Stimulated activated effector memory CD8-positive, alpha-beta T cell treated with anti-CD3 and anti-CD28 coated beads, Interleukin-12 subunit alpha, Interleukin-12 subunit beta, amount 100 ng/mL, for 72 hours (primary cell): Measurements from ENCODE around the gene WDR87.

Source experiments
- ATAC-seq: fragments of 150-1000 bp; cut with Tn5 transposase; 2 replicates; pipeline ENCODE4 v1.10.0; 2021
- DNase-seq, 2 donors: peaks; one replicate each; pipeline ENCODE4 v3.0.0; 2021 to 2022; ENCODE audit warnings: low spot score in 2 of 2
- H3K27ac Mint-ChIP-seq: one replicate; pipeline ENCODE4 v1.8.0; 2022; ENCODE audit warnings: mild to moderate bottlenecking, mixed read lengths
- H3K36me3 Mint-ChIP-seq: one replicate; pipeline ENCODE4 v1.8.0; 2022; ENCODE audit warnings: mild to moderate bottlenecking, mixed read lengths
- H3K4me1 Mint-ChIP-seq: one replicate; pipeline ENCODE4 v1.8.0; 2022; ENCODE audit warnings: mixed read lengths
- H3K4me3 Mint-ChIP-seq: one replicate; pipeline ENCODE4 v1.8.0; 2022; ENCODE audit warnings: mild to moderate bottlenecking, mixed read lengths
- H3K9me3 Mint-ChIP-seq: one replicate; pipeline ENCODE4 v1.8.0; 2022; ENCODE audit warnings: mixed read lengths

WDR87 gene

GRCh38 chr19:37909661-37910199 lies 3.3 kb upstream of the WDR87 start:
- Mint-ChIP-seq H3K9me3 (no peaks in the 10 kb centered on the region), H3K36me3 (no peaks in the 10 kb centered on the region), H3K4me1 (peaks cover 30% of the 10 kb centered on the region), H3K4me3 (no peak overlapping the region), H3K27ac (no peak overlapping the region)
- ATAC-seq (no peak), DNase-seq (no peak)

GRCh38 chr19:37907735-37908455 lies 1.5 kb upstream of the WDR87 start:
- no peak overlapping the region for H3K27ac Mint-ChIP-seq

DNA sequence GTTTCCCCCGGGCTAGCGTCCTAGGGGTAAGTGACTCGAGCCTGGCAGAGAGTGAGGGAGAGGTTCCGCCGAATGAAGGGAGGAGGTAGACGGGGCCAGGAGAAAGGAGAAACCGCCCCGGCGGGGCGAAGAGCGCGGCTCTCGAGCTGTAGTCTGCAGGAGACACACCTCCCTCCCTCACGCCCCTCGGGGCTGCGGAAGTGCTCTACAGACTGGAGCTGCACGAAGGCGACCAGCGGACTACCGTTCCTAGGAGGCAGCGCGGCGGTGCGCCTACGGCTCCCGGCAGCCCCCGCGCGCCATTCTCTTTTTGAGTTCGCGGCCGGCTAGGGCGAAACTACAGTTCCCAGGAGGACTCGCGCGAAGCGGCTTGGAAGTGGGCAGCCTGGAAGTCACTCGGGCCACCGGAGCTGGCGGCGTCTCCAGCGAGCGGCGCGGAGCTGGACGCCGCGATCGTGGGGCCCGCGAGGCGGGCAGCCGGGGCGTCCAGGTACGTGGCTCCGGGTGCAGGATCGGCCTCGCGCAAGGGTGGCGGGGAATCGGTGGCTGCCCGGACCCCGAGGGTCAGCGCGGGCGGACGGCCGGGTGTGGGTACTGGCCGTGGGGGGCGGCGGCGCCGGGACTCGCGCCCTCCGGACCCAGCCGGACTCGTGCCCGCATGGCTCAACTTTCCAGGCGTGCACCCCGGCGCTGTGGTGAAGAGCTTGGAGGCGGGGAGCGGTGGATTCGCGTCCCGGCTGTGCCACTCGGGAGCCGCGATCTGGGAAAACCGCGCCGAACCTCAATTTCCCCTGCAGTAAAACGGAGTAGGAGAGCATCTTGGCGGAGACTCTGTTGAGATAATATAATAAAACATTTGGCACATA lies 708 bp upstream of the WDR87 start, which contains the start of gene SIPA1L3:
TSS of gene SIPA1L3 (plus strand) at position 340 of the 866 bp plus-strand sequence. CDS start 174,358 bp downstream, outside the sequence.
- ATAC-seq (peak; percentile 99), DNase-seq (peak; percentile 85 to 93)
- H3K4me1 Mint-ChIP-seq: peaks cover 23% of the 10 kb centered on the region
- H3K27ac Mint-ChIP-seq: peak within 1 kb of the TSS; percentile 84
- H3K9me3 Mint-ChIP-seq: no peaks in the 10 kb centered on the region
- H3K4me3 Mint-ChIP-seq: peak within 1 kb of the TSS; percentile 86
- no peaks in the 10 kb centered on the region for H3K36me3 Mint-ChIP-seq

More at GRCh38 chr19:37907735-37908455, 1.5 kb upstream of the WDR87 start:
- Mint-ChIP-seq H3K36me3 (no peaks in the 10 kb centered on the region), H3K4me3 (peak overlapping the region; percentile 86), H3K4me1 (peaks cover 23% of the 10 kb centered on the region), H3K9me3 (no peaks in the 10 kb centered on the region)
- DNase-seq (no peak), ATAC-seq (no peak)

- ATAC-seq (no peak), DNase-seq (no peak)
- Mint-ChIP-seq H3K36me3 (no peaks in the 10 kb centered on the region), H3K4me3 (no peak overlapping the region), H3K9me3 (no peaks in the 10 kb centered on the region), H3K27ac (no peak overlapping the region), H3K4me1 (peaks cover 8% of the 10 kb centered on the region)
Measured at GRCh38 chr19:37903096-37903495, 3.3 kb downstream of the WDR87 start.

DNA sequence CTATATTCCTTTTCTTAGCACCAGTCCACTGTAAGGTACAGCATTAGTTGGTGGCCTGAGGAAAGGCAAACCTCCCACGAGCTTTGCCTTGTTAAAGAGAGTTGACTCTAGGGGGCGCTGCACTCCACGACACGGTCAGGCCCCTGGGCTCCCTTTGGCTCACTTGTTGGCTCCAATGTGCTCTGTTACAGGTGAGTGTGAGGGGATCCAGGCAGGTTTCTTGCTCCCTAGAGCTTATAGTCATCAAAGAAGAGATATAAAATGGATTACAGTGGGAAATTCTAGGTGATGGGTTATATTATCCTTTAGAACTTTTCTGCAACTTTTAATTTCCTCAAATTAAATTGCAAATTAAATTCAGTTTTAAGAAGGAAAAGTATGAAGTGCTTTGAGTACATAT lies 3.7 kb downstream of the WDR87 start:
- ATAC-seq: peak; percentile 42
- Mint-ChIP-seq H3K4me1 (peaks cover 4% of the 10 kb centered on the region), H3K4me3 (no peak overlapping the region), H3K9me3 (no peaks in the 10 kb centered on the region), H3K36me3 (no peaks in the 10 kb centered on the region), H3K27ac (no peak overlapping the region)
- DNase-seq: peak; percentile 80 to 89

GRCh38 chr19:37899966-37900365 lies 6.4 kb downstream of the WDR87 start:
- Mint-ChIP-seq H3K4me3 (no peak overlapping the region), H3K27ac (no peak overlapping the region), H3K4me1 (no peaks in the 10 kb centered on the region), H3K36me3 (no peaks in the 10 kb centered on the region), H3K9me3 (no peaks in the 10 kb centered on the region)
- DNase-seq (no peak), ATAC-seq (no peak)

GRCh38 chr19:37899453-37899852 lies 6.9 kb downstream of the WDR87 start:
- ATAC-seq: no peak
- no peak overlapping the region for H3K27ac Mint-ChIP-seq
- H3K36me3 Mint-ChIP-seq: no peaks in the 10 kb centered on the region
- DNase-seq: no peak
- H3K9me3 Mint-ChIP-seq: no peaks in the 10 kb centered on the region
- H3K4me3 Mint-ChIP-seq: no peak overlapping the region
- no peaks in the 10 kb centered on the region for H3K4me1 Mint-ChIP-seq

DNA sequence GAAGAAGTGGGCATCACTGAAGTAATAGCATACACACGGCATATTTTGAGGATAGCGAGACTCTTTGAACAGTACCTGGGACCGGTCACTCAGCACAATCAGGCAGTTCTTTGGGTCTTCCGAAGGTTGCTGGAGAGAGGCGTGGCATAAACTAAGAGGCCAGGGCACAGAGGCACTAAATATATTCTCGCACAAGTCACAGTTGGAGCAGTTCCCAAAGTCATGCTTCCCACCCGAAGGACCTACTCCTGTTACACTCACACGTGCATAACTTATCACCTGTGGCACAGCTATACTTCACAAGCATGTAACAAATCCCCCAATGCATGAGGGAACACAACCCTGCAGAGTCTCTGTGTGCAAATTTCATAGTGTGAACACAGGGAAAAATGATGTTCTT lies 10.2 kb downstream of the WDR87 start:
- Mint-ChIP-seq H3K4me3 (no peak overlapping the region), H3K9me3 (no peaks in the 10 kb centered on the region), H3K27ac (no peak overlapping the region), H3K4me1 (no peaks in the 10 kb centered on the region), H3K36me3 (no peaks in the 10 kb centered on the region)
- no peak for DNase-seq
- ATAC-seq: no peak

DNA sequence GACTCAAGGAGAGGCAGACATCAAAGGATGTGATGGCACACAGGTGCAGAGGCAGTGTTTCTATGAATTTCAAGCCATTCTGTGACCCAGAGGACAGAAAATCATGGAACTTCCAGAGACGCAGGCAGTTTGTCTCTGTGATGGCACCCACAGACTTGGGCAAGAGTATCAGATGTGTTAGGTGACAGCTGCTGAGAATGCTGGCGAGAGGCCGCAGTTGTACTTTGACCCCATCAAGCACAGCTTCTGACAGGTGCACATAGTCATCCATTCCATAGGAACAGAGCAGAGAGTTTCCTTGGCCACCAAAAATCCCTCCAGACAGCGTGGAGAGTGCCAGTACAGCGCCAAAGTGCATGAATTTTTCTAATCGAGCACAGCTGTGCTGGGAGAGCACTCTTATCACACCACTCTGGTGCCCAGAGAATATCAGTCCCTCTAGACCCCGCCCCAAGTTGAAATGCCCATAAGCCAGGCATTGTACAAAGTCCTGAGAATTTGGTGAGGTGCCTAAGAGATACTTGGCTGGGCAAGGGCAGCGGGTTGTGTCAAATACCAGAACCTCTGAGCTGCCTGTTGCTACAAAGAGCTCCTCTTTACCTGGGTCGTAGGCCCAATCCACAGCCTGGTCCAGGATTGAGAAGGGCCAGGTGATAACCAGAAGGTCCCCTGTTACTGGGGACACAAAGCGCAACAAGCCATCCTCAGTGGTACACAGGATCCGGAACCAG lies 12.4 kb downstream of the WDR87 start:
- ATAC-seq (no peak), DNase-seq (no peak)
- Mint-ChIP-seq H3K4me3 (no peak overlapping the region), H3K4me1 (no peaks in the 10 kb centered on the region), H3K27ac (no peak overlapping the region), H3K9me3 (no peaks in the 10 kb centered on the region), H3K36me3 (no peaks in the 10 kb centered on the region)

GRCh38 chr19:37886571-37886970 lies 19.8 kb downstream of the WDR87 start:
- no peak for DNase-seq
- Mint-ChIP-seq H3K9me3 (peaks cover 6% of the 10 kb centered on the region), H3K27ac (no peak overlapping the region), H3K4me1 (no peaks in the 10 kb centered on the region), H3K4me3 (no peak overlapping the region), H3K36me3 (no peaks in the 10 kb centered on the region)
- no peak for ATAC-seq

- no peak overlapping the region for H3K4me3 Mint-ChIP-seq
- peaks cover 9% of the 10 kb centered on the region for H3K9me3 Mint-ChIP-seq
- no peak for DNase-seq
- no peak overlapping the region for H3K27ac Mint-ChIP-seq
- ATAC-seq: no peak
- no peaks in the 10 kb centered on the region for H3K36me3 Mint-ChIP-seq
- H3K4me1 Mint-ChIP-seq: no peaks in the 10 kb centered on the region
Measured at GRCh38 chr19:37885392-37885791, 21.0 kb downstream of the WDR87 start.

GRCh38 chr19:37877147-37877546 lies 29.2 kb downstream of the WDR87 start:
- ATAC-seq (no peak), DNase-seq (no peak)
- Mint-ChIP-seq H3K9me3 (peaks cover 7% of the 10 kb centered on the region), H3K36me3 (no peaks in the 10 kb centered on the region), H3K4me3 (no peak overlapping the region), H3K4me1 (no peaks in the 10 kb centered on the region), H3K27ac (no peak overlapping the region)

DNA sequence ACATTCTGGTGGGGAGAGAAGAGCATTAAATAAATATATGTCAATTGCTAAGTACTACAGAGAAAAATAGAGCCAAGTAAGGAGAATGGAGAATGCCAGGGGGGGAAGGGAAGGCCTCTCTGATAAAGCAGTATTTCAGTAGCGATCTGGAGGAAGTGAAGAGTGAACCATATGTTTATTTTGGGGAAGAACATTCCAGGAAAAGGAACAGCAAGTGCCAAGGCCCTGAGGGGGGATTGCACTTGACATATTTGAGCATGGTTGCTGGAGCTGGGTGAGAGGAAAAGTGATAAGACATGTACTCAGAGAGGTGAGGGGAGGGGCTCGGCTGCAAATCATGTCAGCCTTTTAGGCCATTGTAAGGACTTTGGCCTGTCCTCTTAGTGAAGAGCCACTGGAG lies 30.4 kb downstream of the WDR87 start:
- Mint-ChIP-seq H3K4me1 (no peaks in the 10 kb centered on the region), H3K27ac (no peak overlapping the region), H3K4me3 (no peak overlapping the region), H3K36me3 (no peaks in the 10 kb centered on the region), H3K9me3 (no peaks in the 10 kb centered on the region)
- DNase-seq (no peak), ATAC-seq (no peak)

DNA sequence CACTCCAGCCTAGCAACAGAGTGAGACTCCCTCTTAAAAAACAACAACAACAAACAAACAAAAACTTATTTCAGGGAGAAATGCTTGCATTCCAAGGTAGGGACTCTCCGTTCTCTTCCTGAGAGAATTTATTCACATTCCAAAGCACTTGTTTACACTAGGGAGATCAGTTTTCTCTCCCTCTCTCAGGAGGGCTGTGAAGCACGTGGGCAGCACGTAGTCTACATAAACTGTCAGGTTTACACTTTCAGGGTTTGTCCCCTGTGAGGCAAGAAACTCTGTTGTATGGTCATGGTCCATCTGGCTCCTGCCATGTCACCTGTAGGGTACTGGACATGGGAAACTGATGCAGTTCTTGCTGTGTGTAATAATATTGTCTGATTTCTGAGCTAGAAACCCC lies 31.6 kb downstream of the WDR87 start:
- ATAC-seq: no peak
- no peak overlapping the region for H3K27ac Mint-ChIP-seq
- DNase-seq: no peak
- no peaks in the 10 kb centered on the region for H3K36me3 Mint-ChIP-seq
- no peaks in the 10 kb centered on the region for H3K4me1 Mint-ChIP-seq
- no peaks in the 10 kb centered on the region for H3K9me3 Mint-ChIP-seq
- no peak overlapping the region for H3K4me3 Mint-ChIP-seq

GRCh38 chr19:37872383-37872782 lies 34.0 kb downstream of the WDR87 start:
- H3K9me3 Mint-ChIP-seq: no peaks in the 10 kb centered on the region
- DNase-seq (no peak), ATAC-seq (no peak)
- H3K4me1 Mint-ChIP-seq: no peaks in the 10 kb centered on the region
- no peaks in the 10 kb centered on the region for H3K36me3 Mint-ChIP-seq
- no peak overlapping the region for H3K27ac Mint-ChIP-seq
- no peak overlapping the region for H3K4me3 Mint-ChIP-seq
